Cardiac muscle cell (in vitro differentiated cells and primary cell): ENCODE results near the gene NPFF. TPM values are rescaled to one million over a fixed set of nuclear protein-coding genes. Genes with fewer than 3 reads are reported as not detected.

Experiments
- DNase-seq, 2 donors: peaks; one replicate each; pipeline versions ENCODE4 v3.0.0 to v3.0.0-alpha.2; 2010 to 2017; ENCODE audit warnings: low read depth in 1 of 2, low spot score in 1 of 2
- H3K27ac ChIP-seq: fragments of 200-600 bp; sonication (generic); 2 replicates; pipeline ENCODE4 v1.5.1; 2016
- H3K27me3 ChIP-seq: fragments of 200-600 bp; sonication (generic); 2 replicates; pipeline ENCODE4 v1.6.0; 2016; ENCODE audit warnings: control low read depth
- H3K36me3 ChIP-seq: fragments of 200-600 bp; sonication (generic); 2 replicates; pipeline ENCODE4 v1.5.1; 2016; ENCODE audit warnings: control low read depth
- H3K4me1 ChIP-seq: fragments of 200-600 bp; sonication (generic); 2 replicates; pipeline ENCODE4 v1.8.1; 2017; ENCODE audit warnings: low read depth, mild to moderate bottlenecking, mixed run types
- H3K4me3 ChIP-seq: fragments of 200-600 bp; sonication (generic); 2 replicates; pipeline ENCODE4 v1.5.1; 2016; ENCODE audit warnings: mild to moderate bottlenecking
- H3K9me3 ChIP-seq: fragments of 200-600 bp; sonication (generic); 2 replicates; pipeline ENCODE4 v1.5.1; 2017; ENCODE audit warnings: low read depth, mild to moderate bottlenecking, control low read depth
- CTCF ChIP-seq: IDR thresholded peaks from 2 replicates; pipeline ENCODE4 v1.5.1; 2012; ENCODE audit warnings: low read depth, mild to moderate bottlenecking, low read length
- polyA plus RNA-seq: library from polyadenylated mRNA; unstranded; fragments of >200 nt; fragmentation: Nextera tagmentation; extraction: Ambion mirVana; gene quantifications from 2 replicates; pipeline ENCODE4 v1.2.1, GENCODE V29; 2016
- total RNA-seq: library from RNA; depleted of rRNA; stranded (reverse); fragments of >200 nt; gene quantifications from 2 replicates; pipeline ENCODE4 v1.2.3, GENCODE V29; 2016

Gene NPFF
- total and polyA plus RNA-seq, 2 experiments from 2014 or later, result not detected

GRCh38 chr12:53502331-53502730, 5.0 kb downstream of the NPFF start:
- peaks cover 5% of the 10 kb centered on the region for H3K36me3 ChIP-seq
- no peak overlapping the region for H3K4me3 ChIP-seq
- no peaks in the 10 kb centered on the region for H3K27me3 ChIP-seq
- peak overlapping the region; percentile 97 for H3K27ac ChIP-seq
- DNase-seq, result peak in 1 of 2 donors; percentile 90
- no peaks in the 10 kb centered on the region for H3K9me3 ChIP-seq
- H3K4me1 ChIP-seq, result peaks cover 14% of the 10 kb centered on the region
- TF ChIP-seq CTCF, result no peak

- Histone ChIP-seq H3K4me3 (peak overlapping the region; percentile 48), H3K27me3 (no peaks in the 10 kb centered on the region), H3K9me3 (no peaks in the 10 kb centered on the region), H3K36me3 (peaks cover 5% of the 10 kb centered on the region), H3K4me1 (peaks cover 15% of the 10 kb centered on the region), H3K27ac (peak overlapping the region; percentile 97)
- DNase-seq, result no peak
- no peak for TF ChIP-seq CTCF
Measured at GRCh38 chr12:53501615-53502181, 5.6 kb downstream of the NPFF start.

GRCh38 chr12:53500776-53501614, 6.3 kb downstream of the NPFF start, which contains the start of gene TARBP2:
Gene TARBP2 (plus strand): TSS chr12:53501283. CDS start chr12:53501409, 126 bp downstream.
- peak; percentile 99 to 100 for DNase-seq
- Histone ChIP-seq H3K27me3 (no peaks in the 10 kb centered on the region), H3K4me3 (peak within 1 kb of the TSS; percentile 48), H3K36me3 (peaks cover 2% of the 10 kb centered on the region), H3K4me1 (peaks cover 22% of the 10 kb centered on the region), H3K27ac (peak within 1 kb of the TSS; percentile 97), H3K9me3 (no peaks in the 10 kb centered on the region)
- TF ChIP-seq CTCF, result no peak

- Histone ChIP-seq H3K9me3 (no peaks in the 10 kb centered on the region), H3K27me3 (no peaks in the 10 kb centered on the region), H3K4me1 (peaks cover 27% of the 10 kb centered on the region), H3K4me3 (peak overlapping the region; percentile 26), H3K27ac (peak overlapping the region; percentile 97), H3K36me3 (no peaks in the 10 kb centered on the region)
- peak in 1 of 2 donors; percentile 95 for DNase-seq
- TF ChIP-seq CTCF, result no peak
Measured at GRCh38 chr12:53500142-53500775, 7.0 kb downstream of the NPFF start.

- Histone ChIP-seq H3K36me3 (no peaks in the 10 kb centered on the region), H3K4me3 (peak within 1 kb of the TSS; percentile 26), H3K9me3 (no peaks in the 10 kb centered on the region), H3K4me1 (peaks cover 32% of the 10 kb centered on the region), H3K27me3 (no peaks in the 10 kb centered on the region), H3K27ac (peak within 1 kb of the TSS; percentile 97)
- peak; percentile 72 to 80 for DNase-seq
- TF ChIP-seq CTCF, result no peak
Measured at GRCh38 chr12:53499266-53500141, 7.8 kb downstream of the NPFF start, which contains the start of gene MAP3K12. Gene MAP3K12 (minus strand): TSS chr12:53499458. CDS start chr12:53487391, 12,067 bp downstream.
